SJSA1 (cell line): Measurements from ENCODE around the gene SGMS1. TPM values are rescaled to one million over a fixed set of nuclear protein-coding genes. Genes with fewer than 3 reads are reported as not detected.
"Not testable (repeated sequence)": the region's sequence is repeated elsewhere in the genome, so short reads cannot be mapped to it uniquely, and the experiment has no call there.

Experiments
- DNase-seq, 2 experiments: peaks; one replicate each; pipeline ENCODE4 v3.0.0-alpha.2; 2015 to 2020; ENCODE audit warnings: low spot score in 2 of 2, low read depth in 1 of 2
- H3K27ac ChIP-seq: fragments of 250-450 bp; sonication (Bioruptor Pico); 2 replicates; pipeline ENCODE4 v1.5.1; 2020; ENCODE audit warnings: mild to moderate bottlenecking, moderate library complexity
- H3K27me3 ChIP-seq: fragments of 250-450 bp; sonication (Bioruptor Pico); replicated peaks from 2 replicates; pipeline ENCODE4 v1.5.1; 2020; ENCODE audit warnings: mild to moderate bottlenecking, moderate library complexity
- H3K36me3 ChIP-seq: fragments of 250-450 bp; sonication (Bioruptor Pico); 2 replicates; pipeline ENCODE4 v1.5.1; 2020; ENCODE audit warnings: mild to moderate bottlenecking
- H3K4me1 ChIP-seq: fragments of 250-450 bp; sonication (Bioruptor Pico); replicated peaks from 2 replicates; pipeline ENCODE4 v1.6.1; 2021; ENCODE audit warnings: mild to moderate bottlenecking
- H3K4me3 ChIP-seq: fragments of 250-450 bp; sonication (Bioruptor Pico); 2 replicates; pipeline ENCODE4 v1.5.1; 2020; ENCODE audit warnings: mild to moderate bottlenecking
- H3K9me3 ChIP-seq: fragments of 250-450 bp; sonication (Bioruptor Pico); replicated peaks from 2 replicates; pipeline ENCODE4 v1.5.1; 2020; ENCODE audit warnings: mild to moderate bottlenecking
- total RNA-seq: library from RNA; depleted of rRNA; stranded (reverse); fragments of >200 nt; shearing (Covaris generic); gene quantifications from 2 replicates; pipeline ENCODE4 v1.2.3, GENCODE V29; 2014

The SGMS1 gene
- total RNA-seq, 1 experiment from 2014 or later, result 109 TPM

DNA sequence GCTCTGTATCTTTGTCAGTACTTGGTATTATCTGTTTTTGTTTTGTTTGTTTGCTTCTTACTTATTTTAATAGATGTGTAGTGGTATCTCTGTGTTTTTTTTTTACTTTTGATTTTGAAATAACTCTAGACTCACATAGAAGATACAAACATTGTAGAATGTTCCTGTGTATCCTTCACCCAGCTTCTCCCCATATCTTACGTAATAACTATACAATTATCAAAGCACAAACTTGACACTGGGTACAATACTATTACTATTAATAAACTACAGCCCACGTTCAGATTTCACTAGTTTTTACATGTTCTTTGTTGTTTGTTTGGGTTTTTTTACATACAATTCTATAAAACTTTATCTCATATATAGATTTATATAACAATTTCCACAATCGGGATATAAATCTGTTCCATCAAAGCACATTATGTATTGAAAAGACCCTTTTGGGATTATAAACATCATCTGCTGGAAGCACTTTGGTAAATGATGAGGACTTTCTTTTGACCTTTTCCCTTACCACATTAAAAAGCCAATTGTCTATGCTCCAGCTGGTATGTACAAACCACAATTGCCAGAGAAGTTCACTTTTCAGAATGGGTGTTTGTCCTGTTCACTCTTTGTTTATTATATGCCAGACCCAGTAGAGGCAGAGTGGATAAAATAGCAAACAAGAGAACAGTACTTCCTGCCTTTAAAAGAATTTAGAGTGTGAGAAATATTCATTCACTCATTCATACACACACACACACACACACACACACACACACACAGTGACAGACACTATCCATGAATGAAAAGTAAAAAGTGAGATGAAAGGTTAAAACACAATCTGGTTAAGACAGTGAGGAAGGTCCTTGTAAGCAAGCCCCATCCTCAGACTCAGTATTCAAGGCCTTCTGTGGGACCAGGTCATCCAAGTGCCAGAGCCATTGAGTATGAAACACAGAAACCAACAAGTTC lies 113.0 kb downstream of the SGMS1 start:
- Histone ChIP-seq H3K36me3 (no peaks in the 10 kb centered on the region), H3K4me3 (no peak overlapping the region), H3K27me3 (no peaks in the 10 kb centered on the region), H3K9me3 (no peaks in the 10 kb centered on the region), H3K4me1 (peaks cover 22% of the 10 kb centered on the region), H3K27ac (peak overlapping the region; percentile 21)
- DNase-seq, result peak in 1 of 2 experiments; percentile 79

DNA sequence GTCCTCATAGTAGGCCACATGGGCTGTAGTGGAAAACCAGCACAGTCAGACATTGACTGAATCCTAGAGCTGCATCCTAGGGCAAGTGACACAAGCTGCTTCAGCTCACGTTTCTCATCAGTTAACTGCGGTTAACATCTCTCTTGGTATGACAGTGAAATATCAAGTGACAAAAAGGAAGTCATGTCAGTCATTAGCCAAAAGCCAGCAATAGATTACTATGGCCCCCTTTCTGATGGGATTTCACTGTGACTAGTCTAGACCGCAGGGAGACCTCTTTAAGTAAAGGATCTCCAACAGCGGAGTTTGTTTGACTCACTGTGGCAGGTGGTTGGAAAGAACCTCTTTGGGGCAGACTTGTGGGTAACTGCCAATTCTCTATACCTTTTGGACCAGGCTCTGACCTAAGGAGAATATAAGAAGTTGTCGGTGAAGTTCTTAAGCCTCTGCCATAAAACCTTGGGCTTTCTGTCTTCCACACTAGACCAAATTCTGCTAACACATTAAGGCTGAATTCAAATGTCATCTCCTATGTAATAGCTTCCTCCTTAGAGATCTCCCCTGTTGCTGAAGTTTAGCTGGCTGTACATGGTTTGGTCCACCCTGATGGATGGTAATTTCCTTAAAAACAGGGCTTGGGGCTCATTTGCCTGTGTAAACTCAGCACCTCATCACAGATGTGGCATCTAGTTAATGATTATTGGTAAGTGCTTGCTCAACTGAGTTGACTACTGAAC lies 115.3 kb downstream of the SGMS1 start:
- Histone ChIP-seq H3K4me3 (no peak overlapping the region), H3K36me3 (no peaks in the 10 kb centered on the region), H3K9me3 (no peaks in the 10 kb centered on the region), H3K4me1 (peaks cover 22% of the 10 kb centered on the region), H3K27me3 (no peaks in the 10 kb centered on the region), H3K27ac (no peak overlapping the region)
- no peak for DNase-seq

DNA sequence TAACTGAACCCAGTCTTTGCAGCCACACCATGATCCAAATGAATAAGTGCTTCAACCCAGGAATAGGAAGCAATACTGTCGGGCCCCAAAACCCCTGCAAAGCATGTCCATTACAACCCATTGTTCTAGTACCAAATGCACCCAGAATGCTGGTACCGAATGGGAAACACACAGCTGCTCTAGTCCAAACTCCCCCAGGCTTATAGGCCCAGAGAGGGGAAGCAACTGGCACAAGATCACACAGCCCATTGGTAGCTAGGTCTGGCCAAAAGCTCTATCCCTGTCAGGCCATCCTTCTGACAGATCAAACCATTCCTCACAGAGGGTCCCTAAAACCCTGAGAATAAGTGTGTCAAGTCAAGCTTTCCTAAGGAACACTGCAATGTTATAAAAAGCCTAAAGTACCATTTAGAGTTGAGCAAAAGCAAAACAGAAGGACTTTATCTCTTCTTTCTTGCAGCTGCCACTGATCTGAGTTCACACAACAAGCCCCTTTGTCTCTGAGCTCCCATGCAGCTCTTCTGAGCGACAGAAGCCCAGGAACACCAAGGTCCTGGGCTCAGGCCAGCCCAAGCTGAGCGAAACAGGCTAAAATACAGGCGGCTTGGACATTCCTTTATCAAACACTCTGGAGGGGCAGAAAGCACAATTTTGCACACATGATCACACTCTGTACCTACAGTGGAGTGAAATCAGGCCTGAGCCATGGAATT lies 116.7 kb downstream of the SGMS1 start:
- H3K27me3 ChIP-seq, result no peaks in the 10 kb centered on the region
- H3K36me3 ChIP-seq, result no peaks in the 10 kb centered on the region
- DNase-seq, result no peak
- H3K4me3 ChIP-seq, result no peak overlapping the region
- H3K27ac ChIP-seq, result no peak overlapping the region
- no peaks in the 10 kb centered on the region for H3K9me3 ChIP-seq
- H3K4me1 ChIP-seq, result peaks cover 22% of the 10 kb centered on the region

DNA sequence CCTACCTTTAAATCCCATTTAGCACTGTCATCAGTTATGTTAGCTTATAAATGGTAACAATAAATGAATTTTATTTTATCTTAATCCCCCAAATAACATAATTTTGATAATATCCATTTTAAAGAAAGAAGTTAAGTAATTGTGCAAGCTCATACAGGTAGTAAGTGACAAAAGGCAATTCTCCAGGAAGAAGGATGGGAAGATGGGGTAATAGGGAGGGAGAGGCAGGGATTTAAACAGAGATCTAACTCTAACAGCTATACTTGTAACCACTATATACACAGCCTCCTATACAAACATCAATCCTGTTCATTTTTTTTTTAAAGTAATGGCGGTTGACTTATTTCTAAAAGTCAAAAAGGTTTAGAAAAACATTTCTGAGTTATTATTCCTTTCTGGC lies 119.4 kb downstream of the SGMS1 start:
- no peaks in the 10 kb centered on the region for H3K9me3 ChIP-seq
- no peaks in the 10 kb centered on the region for H3K27me3 ChIP-seq
- H3K4me1 ChIP-seq, result peaks cover 17% of the 10 kb centered on the region
- no peak overlapping the region for H3K4me3 ChIP-seq
- no peak for DNase-seq
- H3K27ac ChIP-seq, result no peak overlapping the region
- no peaks in the 10 kb centered on the region for H3K36me3 ChIP-seq

DNA sequence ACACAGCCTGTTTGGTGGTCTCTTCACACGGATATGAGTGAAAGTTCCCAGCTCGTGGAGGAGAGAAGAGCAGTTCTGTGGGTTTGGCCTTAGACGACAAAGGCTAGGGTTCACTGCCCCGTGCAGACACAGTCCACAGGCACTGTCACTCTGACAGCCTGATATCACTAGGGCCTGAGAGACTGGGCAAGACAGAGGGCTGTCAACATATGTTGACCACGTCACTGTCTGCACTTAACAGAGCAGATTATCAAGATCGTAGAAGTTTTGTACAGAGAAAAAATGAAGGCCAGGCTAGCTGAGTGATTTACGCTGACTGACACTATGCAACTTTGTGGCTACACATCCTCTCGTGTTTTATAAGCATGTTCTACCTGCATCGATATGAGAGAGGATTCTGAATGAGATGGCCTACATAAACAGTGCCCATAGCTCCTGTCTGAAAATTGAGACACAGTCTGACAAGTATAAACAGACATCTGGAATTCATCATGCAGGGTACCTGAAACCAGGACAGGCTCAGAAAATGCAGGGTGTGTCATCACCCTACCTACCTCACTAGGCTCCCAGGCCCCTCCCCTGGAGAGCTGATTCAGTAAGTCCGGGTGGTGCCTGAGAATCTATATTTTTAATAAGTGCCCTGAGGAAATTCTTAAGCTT lies 120.0 kb downstream of the SGMS1 start:
- no peak overlapping the region for H3K27ac ChIP-seq
- H3K4me3 ChIP-seq, result no peak overlapping the region
- H3K9me3 ChIP-seq, result no peaks in the 10 kb centered on the region
- no peak for DNase-seq
- no peaks in the 10 kb centered on the region for H3K27me3 ChIP-seq
- peaks cover 17% of the 10 kb centered on the region for H3K4me1 ChIP-seq
- no peaks in the 10 kb centered on the region for H3K36me3 ChIP-seq

DNA sequence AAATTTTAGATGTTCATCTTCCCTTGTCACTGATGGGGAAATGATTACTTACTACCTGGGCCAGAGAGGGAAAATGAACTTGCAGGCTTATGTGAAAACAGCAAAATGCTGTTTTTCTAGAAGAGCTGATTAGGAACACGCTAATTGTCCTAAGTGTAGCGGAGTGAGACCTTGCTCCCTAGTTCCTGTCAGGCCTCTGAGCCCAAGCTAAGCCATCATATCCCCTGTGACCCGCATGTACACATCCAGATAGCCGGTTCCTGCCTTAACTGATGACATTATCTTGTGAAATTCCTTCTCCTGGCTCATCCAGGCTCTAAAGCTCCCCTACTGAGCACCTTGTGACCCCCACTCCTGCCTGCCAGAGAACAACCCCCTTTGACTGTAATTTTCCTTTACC lies 120.6 kb downstream of the SGMS1 start:
- H3K9me3 ChIP-seq, H3K36me3 ChIP-seq, H3K27me3 ChIP-seq, H3K27ac ChIP-seq, DNase-seq, H3K4me3 ChIP-seq: not testable (repeated sequence)
- H3K4me1 ChIP-seq, result peaks cover 20% of the 10 kb centered on the region

DNA sequence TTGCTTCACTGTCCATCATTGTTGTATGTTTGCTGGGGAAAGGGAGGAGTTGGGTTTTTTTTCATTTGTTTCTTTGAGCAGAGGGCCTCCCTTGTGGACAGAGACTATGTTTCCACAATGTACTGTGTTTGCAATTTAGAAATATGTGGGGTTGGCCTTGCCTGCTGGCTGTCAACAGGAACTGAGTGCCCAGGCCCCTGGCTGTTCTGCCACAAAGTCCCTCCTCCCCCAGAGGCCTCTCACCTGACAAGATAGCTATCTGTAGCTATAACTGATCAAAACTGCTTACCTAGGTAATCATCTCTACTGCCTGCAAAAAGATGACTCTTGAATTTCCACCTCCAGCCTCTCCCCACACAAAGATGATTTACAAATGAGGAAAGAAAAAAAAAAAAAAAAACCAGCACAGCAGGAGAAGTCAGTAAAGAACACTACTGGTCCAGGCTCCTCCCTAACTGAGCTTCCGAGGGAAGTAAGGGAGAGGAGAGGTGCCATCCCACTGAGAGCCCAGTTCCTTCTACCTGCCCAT lies 121.8 kb downstream of the SGMS1 start:
- Histone ChIP-seq H3K4me3 (no peak overlapping the region), H3K36me3 (no peaks in the 10 kb centered on the region), H3K9me3 (no peaks in the 10 kb centered on the region), H3K27ac (no peak overlapping the region), H3K4me1 (peaks cover 29% of the 10 kb centered on the region), H3K27me3 (no peaks in the 10 kb centered on the region)
- no peak for DNase-seq

DNA sequence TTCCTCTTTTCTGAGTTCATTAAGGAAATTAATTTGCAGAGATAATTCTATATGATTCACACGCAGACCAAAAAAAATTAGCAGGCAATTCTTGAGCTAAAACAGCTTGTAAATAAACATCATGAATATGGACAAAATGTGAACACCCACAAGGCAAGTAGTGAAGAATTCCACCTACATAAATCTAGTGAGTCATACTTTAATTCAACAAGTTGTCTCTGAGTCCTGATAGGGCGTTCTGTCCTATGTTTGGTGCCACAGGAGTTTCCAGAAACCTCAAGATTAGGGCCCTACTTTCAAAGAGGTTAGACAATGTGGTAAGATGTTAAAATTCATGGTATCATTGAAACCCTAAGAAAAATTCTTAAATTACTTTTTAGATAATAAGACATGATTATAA lies 122.3 kb downstream of the SGMS1 start:
- Histone ChIP-seq H3K27ac (no peak overlapping the region), H3K4me1 (peaks cover 29% of the 10 kb centered on the region), H3K9me3 (no peaks in the 10 kb centered on the region), H3K36me3 (no peaks in the 10 kb centered on the region), H3K27me3 (no peaks in the 10 kb centered on the region), H3K4me3 (no peak overlapping the region)
- DNase-seq, result peak in 1 of 2 experiments; percentile 63

DNA sequence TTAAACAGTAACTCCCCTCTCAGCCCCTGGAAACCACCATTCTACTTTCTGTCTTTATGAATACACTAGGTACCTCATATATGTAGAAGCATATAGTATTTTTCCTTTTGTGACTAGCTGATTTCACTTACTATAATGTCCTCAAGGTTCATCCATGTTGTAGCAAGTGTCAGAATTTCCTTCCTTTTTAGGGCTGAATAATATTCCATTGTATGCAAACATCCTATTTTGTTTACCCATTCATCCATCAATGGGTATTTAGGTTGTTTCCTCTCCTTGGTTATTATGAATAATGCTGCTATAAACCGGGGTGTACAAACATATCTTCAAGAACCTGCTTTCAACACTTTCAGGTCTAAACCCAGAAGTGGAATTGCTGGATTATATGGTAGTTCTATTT lies 125.3 kb downstream of the SGMS1 start:
- Histone ChIP-seq H3K9me3 (no peaks in the 10 kb centered on the region), H3K4me1 (peaks cover 29% of the 10 kb centered on the region), H3K27me3 (no peaks in the 10 kb centered on the region), H3K4me3 (no peak overlapping the region), H3K27ac (no peak overlapping the region), H3K36me3 (no peaks in the 10 kb centered on the region)
- DNase-seq, result no peak

DNA sequence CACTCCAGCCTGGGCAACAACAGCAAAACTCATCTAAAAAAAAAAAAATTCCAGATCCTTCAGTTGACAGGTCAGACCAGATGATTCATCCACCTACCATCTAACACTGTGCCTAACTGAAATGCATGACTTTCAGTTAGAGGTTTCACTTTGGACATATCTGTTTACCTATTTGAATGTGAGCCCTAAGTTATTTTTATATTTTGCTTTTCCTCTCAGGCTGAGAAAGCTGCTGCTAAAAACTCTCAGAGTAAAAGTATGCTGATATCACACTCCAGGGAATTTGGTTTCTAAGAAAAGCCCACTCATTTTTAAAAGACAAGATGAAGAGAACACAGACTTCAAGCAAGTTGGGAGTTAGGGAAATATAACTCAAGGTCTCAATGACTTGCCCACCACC lies 126.0 kb downstream of the SGMS1 start:
- Histone ChIP-seq H3K27ac (peak overlapping the region; percentile 50), H3K4me3 (no peak overlapping the region), H3K9me3 (no peaks in the 10 kb centered on the region)

DNA sequence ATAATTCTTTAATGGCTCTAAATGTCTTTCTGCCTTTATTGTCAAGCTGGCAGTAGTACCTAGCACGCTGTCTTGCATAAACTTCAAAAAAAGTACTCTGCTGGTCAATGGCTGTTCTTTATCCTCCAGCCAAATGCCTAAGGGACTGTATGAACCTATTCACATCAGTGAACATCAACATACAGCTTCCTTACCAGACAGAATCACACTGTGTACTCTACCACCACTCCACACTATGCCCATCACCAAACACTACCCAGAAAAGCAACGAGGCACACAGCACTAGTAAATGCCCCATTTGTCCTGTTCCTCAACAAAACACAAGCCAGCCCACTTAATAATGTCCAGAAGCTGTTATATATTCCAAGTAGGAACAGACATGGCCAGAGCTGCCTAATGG lies 127.5 kb downstream of the SGMS1 start:
- Histone ChIP-seq H3K9me3 (no peaks in the 10 kb centered on the region), H3K4me1 (peaks cover 16% of the 10 kb centered on the region), H3K27me3 (no peaks in the 10 kb centered on the region), H3K4me3 (no peak overlapping the region), H3K36me3 (no peaks in the 10 kb centered on the region), H3K27ac (no peak overlapping the region)
- DNase-seq, result no peak

More for the DNA sequence above, 126.0 kb downstream of the SGMS1 start:
- peak in 1 of 2 experiments; percentile 59 for DNase-seq
- H3K4me1 ChIP-seq, result peaks cover 29% of the 10 kb centered on the region
- H3K36me3 ChIP-seq, result no peaks in the 10 kb centered on the region
- H3K27me3 ChIP-seq, result no peaks in the 10 kb centered on the region

DNA sequence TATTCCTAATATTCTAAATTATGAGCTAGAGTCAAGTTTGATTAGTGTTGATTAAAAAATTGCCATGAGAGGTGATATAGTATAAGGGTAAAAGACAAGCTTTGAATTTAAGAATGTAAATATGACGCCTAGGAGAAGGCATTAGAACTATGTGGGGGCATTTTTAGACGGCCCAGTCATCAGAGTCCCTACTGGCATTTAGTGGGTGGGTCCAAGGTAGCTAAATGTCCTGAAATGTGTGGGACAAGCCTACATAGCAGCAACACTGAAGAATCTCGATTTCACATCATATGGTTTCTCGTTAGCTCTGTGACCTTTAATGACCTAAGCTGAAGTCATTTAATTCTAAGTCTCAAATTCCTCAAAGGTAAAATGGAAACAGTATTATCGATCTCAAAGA lies 133.5 kb downstream of the SGMS1 start:
- no peaks in the 10 kb centered on the region for H3K36me3 ChIP-seq
- no peak overlapping the region for H3K4me3 ChIP-seq
- H3K27ac ChIP-seq, result no peak overlapping the region
- H3K27me3 ChIP-seq, result no peaks in the 10 kb centered on the region
- no peaks in the 10 kb centered on the region for H3K9me3 ChIP-seq
- H3K4me1 ChIP-seq, result no peaks in the 10 kb centered on the region
- DNase-seq, result no peak

DNA sequence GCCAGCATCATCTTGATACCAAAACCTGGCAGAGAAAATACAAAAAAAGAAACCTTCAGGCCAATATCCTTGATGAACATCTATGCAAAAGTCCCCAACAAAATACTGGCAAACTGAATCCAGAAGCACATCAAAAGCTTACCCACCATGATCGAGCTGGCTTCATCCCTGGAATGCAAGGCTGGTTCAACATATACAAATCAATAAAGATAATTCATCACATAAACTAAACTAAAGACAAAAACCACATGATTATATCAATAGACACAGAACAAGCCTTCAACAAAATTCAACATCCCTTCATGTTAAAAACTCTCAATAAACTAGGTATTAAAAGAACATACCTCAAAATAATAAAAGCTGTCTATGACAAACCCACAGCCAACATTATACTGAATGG lies 139.2 kb downstream of the SGMS1 start:
- H3K9me3 ChIP-seq, H3K27me3 ChIP-seq, H3K27ac ChIP-seq, H3K4me3 ChIP-seq, H3K36me3 ChIP-seq, H3K4me1 ChIP-seq, DNase-seq: not testable (repeated sequence)
